ENCODE data around the gene HDAC10.

HDAC10 gene

GRCh38 chr22:50250555-50251476, at the start of gene HDAC10:
Gene HDAC10, minus strand, starts transcription at chr22:50251265. Its CDS starts 233 bp downstream, at chr22:50251032.
- peak; percentile 83 to 90 for DNase-seq

GRCh38 chr22:50300620-50301257, 49.7 kb upstream of the HDAC10 start:
- no peak for DNase-seq

GRCh38 chr22:50299785-50300619, 48.9 kb upstream of the HDAC10 start:
- no peak for DNase-seq

GRCh38 chr22:50298937-50299784, 48.1 kb upstream of the HDAC10 start:
- DNase-seq: no peak

- DNase-seq: no peak
These were observed 47.2 kb upstream of the HDAC10 start for GRCh38 chr22:50298266-50298637.

- no peak for DNase-seq
These were observed 46.6 kb upstream of the HDAC10 start for GRCh38 chr22:50297510-50298265.

GRCh38 chr22:50296658-50297490, 45.8 kb upstream of the HDAC10 start:
- no peak for DNase-seq

GRCh38 chr22:50294319-50294656, 43.2 kb upstream of the HDAC10 start:
- DNase-seq: no peak

- DNase-seq: no peak
These were observed 42.6 kb upstream of the HDAC10 start for GRCh38 chr22:50293441-50294318.

- no peak for DNase-seq
These were observed 41.8 kb upstream of the HDAC10 start for GRCh38 chr22:50292643-50293440.

- DNase-seq: no peak
These were observed 39.0 kb upstream of the HDAC10 start for GRCh38 chr22:50289942-50290630.

GRCh38 chr22:50289151-50289941, 38.3 kb upstream of the HDAC10 start:
- DNase-seq: no peak

- no peak for DNase-seq
These were observed 36.7 kb upstream of the HDAC10 start for GRCh38 chr22:50287731-50288130.

GRCh38 chr22:50286701-50287318, 35.7 kb upstream of the HDAC10 start:
- DNase-seq: no peak

- DNase-seq: no peak
These were observed 35.2 kb upstream of the HDAC10 start for GRCh38 chr22:50286275-50286674.

- no peak for DNase-seq
These were observed 34.6 kb upstream of the HDAC10 start for GRCh38 chr22:50285568-50286229.

Data from stimulated activated CD4-positive, alpha-beta T cell treated with anti-CD3 and anti-CD28 coated beads, Interleukin-2, amount 100 ng/mL, for 24 hours (primary cell).